Right ventricle myocardium inferior (tissue), 1 donor: ENCODE data around the gene ASB18. TPM values are rescaled to one million over a fixed set of nuclear protein-coding genes. Genes with fewer than 3 reads are reported as not detected.
"Not testable (repeated sequence)": the region's sequence is repeated elsewhere in the genome, so short reads cannot be mapped to it uniquely, and the experiment has no call there.

Experiments used
- ATAC-seq: fragments of 200-7000 bp; cut with Tn5 transposase; one replicate; pipeline ENCODE4 v1.9.1; 2020; ENCODE audit warnings: mild to moderate bottlenecking, moderate library complexity
- DNase-seq: peaks from one replicate; pipeline ENCODE4 v3.0.0; 2021; ENCODE audit errors: missing footprints
- intact Hi-C: fragments of 100-400 bp; cut with DNase I; formaldehyde crosslinking; loops from one replicate; pipeline ENCODE4 v1.11.0; 2022
- total RNA-seq: library from RNA; stranded (reverse); fragmentation: NEBNext Ultra II Directional; extraction: Animal tissue kit (Norgen Biotek cat#: 25700); gene quantifications from one replicate; pipeline ENCODE4 v1.2.1, GENCODE V29; 2021
- donor health status: DM: no; HTN: yes; CAD: no; lungs with severe emphysema.

The ASB18 gene
- total RNA-seq, 1 donor from 2014 or later = 4.6 TPM

- intact Hi-C loops = no loop called here
- no peak for ATAC-seq
Measured at GRCh38 chr2:236289766-236290462, 25.7 kb upstream of the ASB18 start.

GRCh38 chr2:236288373-236288772 lies 24.2 kb upstream of the ASB18 start:
- intact Hi-C loops, DNase-seq, ATAC-seq: not testable (repeated sequence)

More at GRCh38 chr2:236289766-236290462, 25.7 kb upstream of the ASB18 start:
- DNase-seq = no peak

DNA sequence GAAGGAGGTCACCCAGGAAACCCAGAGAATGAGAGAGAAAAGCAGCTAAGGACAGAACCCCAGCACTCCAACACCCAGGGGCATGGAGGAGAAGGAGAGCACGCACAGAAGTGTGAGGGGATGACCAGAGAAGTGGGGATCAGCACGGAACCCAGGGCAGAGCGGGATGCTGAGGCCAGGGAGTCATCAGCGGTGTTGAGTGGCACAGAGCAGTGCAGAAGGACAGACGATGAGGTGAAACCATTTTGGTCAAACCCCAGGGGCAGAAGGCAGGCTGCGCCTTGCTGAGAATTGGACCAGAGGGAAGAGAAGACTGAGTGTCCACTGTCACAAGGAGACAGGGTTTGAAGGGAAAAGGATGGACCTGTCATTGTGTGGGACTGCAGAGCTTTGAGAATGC lies 23.4 kb upstream of the ASB18 start:
- ATAC-seq = no peak
- intact Hi-C loops = no loop called here

GRCh38 chr2:236286873-236287545 lies 22.8 kb upstream of the ASB18 start:
- intact Hi-C loops = no loop called here
- ATAC-seq (no peak), DNase-seq (no peak)

More for the DNA sequence above, 23.4 kb upstream of the ASB18 start:
- DNase-seq = no peak

DNA sequence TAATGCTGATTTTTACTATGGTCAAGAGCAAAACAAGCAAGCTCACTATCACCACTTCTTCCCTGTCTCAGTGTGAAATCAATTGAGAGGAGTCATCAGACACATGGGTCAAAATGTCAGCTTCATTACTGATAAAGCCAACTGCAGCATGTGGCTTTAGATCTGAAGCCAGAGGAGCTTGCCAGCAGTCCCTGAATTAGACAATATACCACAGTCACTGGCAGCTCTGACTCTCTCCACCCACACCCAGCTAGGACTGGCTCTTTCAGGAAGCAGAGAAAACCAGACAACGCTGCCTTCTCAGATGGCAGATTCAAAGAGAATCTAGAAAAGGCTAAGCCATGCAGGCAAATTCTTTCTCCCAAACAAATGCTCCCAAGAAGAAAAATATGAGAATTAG lies 20.0 kb upstream of the ASB18 start:
- ATAC-seq = peak; percentile 57
- no peak for DNase-seq
- intact Hi-C loops = no loop called here

DNA sequence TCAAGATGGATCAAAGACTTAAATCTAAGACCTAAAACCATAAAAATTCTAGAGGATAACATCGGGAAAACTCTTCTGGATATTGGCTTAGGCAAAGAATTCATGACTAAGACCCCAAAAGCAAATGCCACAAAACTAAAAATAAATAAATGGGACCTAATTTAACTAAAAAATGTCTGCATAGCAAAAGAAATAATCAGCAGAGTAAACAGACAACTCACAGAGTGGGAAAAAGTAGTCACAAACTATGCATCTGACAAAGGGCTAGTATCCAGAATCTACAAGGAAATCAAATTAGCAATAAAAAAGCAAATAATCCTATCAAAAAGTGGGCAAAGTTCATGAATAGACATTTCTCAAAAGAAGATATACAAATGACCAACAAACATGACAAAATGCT lies 18.2 kb upstream of the ASB18 start:
- intact Hi-C loops = no loop called here
- DNase-seq (no peak), ATAC-seq (no peak)

DNA sequence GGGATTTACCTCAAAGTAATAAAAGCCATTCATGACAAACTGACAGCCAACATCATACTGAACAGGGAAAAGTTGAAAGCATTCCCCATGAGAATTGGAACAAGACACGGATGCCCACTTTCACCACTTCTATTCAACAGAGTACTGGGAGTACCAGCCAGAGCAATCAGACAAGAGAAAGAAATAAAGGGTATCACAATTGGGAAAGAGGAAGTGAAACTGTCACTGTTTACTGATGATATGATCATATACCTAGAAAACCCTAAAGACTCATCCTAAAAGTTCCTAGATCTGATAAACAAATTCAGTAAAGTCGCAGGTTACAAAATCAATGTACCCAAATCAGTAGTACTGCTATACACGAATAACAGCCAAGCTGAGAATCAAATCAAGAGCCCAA lies 17.2 kb upstream of the ASB18 start:
- no peak for ATAC-seq
- no peak for DNase-seq
- intact Hi-C loops = no loop called here

DNA sequence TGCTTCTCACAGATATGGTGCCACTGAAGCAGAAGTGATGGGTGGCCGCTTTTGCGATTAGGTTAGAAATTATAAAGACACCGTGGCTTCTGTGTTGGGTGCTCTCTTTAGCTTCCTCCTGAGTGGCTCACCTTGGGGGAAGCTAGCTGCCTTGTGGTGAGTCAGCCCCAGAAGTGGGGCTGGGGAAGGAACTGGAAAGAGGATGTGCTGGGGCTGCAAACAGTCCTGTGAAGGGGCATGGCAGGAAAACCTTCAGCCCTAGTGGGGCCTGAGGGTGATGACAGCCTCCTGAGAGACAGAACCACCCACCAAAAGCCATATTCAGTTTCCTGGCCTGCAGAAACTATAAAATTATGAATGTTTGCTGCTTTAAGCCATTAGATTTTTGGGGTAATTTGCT lies 8.9 kb upstream of the ASB18 start:
- intact Hi-C loops = no loop called here
- DNase-seq (no peak), ATAC-seq (no peak)

DNA sequence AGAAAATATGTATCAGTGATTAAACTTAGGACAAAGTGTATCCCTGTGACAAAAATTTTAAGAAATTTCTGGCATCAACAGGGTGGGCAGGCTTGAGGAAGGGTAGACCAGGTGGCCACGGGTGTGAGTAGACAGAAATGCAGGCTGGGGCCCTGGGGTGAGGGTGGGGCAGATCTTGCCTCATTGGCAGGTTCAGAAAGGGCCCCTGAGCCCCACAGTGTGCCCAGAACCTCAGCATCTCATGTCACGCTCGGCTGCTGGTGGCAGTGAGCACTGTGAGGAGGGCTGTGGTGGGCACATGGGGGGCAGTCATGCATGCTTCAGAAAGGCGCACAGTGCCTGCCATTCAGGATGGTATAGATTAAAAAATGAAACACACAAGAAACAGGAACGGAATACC lies 7.6 kb upstream of the ASB18 start:
- ATAC-seq (no peak), DNase-seq (no peak)
- intact Hi-C loops = no loop called here

DNA sequence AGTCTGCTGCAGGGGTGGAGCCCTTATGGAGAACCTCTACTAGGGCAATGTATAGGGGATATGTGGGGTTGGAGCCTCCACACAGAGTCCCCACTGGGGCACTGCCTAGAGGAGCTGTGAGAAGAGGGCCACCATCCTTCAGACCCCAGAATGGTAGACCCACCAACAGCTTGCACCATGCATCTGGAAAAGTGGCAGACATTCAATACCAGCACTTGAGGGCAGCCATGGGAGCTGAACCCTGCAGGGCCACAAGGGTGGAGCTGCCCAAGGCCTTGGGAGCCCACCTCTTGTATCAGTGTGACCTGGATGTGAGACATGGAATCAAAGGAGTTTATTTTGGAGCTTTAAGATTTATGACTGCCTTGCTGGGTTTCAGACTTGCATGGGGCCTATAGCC lies 5.7 kb upstream of the ASB18 start:
- ATAC-seq, intact Hi-C loops, DNase-seq: not testable (repeated sequence)

DNA sequence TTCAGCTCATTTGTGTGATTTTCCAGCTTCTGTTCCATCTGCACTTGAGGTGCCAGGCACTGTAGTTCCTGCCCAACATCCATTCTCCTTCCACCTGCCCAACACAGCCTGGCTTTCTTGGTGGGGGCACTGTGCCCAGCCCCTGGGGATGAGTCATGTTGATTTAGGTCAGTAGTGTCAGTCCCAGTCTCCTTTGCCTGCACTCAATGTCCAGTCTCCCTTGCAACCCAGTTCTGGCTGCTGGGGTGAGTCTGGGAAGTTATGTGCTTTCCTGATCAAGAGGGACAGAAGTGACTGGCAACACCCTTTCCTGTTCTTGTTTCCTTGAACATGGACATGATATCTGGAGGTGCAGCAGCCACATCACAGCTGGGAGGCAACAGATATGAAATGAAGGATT lies 1.5 kb upstream of the ASB18 start:
- ATAC-seq (no peak), DNase-seq (no peak)
- intact Hi-C loops = no loop called here

DNA sequence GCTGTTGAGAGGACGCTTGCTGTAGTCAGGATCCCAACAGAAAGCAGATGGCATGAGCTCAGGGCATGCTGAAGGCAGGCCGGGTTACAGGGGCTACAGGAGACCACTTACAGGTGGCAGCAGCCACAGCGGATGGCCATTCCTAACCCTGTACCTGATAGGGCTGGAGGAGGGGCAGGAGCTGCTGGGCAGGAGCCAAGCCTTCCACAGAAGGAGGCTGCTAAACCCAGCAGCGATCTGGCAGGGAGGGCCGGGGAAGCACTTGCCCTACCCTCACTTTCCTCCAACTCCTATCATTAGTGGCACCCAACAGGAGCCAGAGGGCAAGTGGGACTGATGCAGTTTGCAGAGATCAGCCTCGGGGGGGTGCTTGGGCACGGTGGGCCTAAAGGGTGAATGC lies 2.0 kb downstream of the ASB18 start:
- DNase-seq (peak; percentile 66), ATAC-seq (peak; percentile 75)
- intact Hi-C loops = loop anchor here (2.0 kb wide), 1 partner anchor 21 kb away; no protein-coding TSS in a partner anchor

GRCh38 chr2:236261452-236261851 lies 2.8 kb downstream of the ASB18 start:
- peak; percentile 20 for ATAC-seq

GRCh38 chr2:236259371-236259770 lies 4.8 kb downstream of the ASB18 start:
- intact Hi-C loops = no loop called here
- DNase-seq = no peak
- ATAC-seq = no peak

More at GRCh38 chr2:236261452-236261851, 2.8 kb downstream of the ASB18 start:
- intact Hi-C loops = no loop called here
- DNase-seq = no peak

DNA sequence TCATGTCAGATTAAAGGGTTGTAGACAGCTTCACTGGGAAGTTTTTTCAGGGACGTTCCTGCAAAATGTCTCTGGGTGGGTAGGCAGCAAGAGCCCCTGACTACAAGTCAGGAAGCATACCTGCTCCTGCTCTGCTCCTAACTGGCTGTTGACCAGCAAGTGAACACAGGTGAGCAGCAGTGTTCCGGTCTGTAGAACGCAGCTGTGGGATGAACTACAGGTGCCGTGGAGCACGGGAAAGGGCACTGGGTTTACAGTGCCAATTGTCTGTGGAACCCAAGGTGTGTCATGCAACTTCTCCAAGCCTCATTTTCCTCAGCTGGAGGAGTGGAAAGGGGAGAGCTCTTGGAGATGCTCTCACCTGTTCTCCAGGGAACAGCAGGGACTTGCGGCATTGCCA lies 6.6 kb downstream of the ASB18 start:
- ATAC-seq (no peak), DNase-seq (no peak)
- intact Hi-C loops = no loop called here

- intact Hi-C loops = no loop called here
- DNase-seq = no peak
- no peak for ATAC-seq
Measured at GRCh38 chr2:236257136-236257535, 7.1 kb downstream of the ASB18 start.

GRCh38 chr2:236256366-236256985 lies 7.7 kb downstream of the ASB18 start:
- intact Hi-C loops = no loop called here
- DNase-seq (no peak), ATAC-seq (no peak)

DNA sequence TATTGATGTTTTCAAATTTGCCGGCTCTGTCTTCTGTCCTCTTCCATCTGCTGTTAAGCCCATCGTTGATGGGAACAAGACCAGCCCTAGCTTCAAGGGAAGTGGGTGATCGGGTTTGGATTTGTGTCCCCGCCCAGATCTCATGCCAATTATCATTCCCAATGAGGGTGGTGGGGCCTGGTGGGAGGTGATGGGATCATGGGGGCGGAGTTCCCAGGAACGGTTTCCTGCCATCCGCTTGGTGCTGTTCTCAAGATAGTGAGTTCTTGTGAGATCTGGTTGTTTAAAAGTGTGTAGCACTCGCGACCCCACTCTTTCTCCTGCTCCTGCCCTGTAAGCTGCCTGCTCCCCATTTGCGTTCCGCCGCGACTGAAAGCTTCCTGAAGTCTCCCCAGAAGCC lies 9.5 kb downstream of the ASB18 start:
- intact Hi-C loops = no loop called here
- DNase-seq = no peak

DNA sequence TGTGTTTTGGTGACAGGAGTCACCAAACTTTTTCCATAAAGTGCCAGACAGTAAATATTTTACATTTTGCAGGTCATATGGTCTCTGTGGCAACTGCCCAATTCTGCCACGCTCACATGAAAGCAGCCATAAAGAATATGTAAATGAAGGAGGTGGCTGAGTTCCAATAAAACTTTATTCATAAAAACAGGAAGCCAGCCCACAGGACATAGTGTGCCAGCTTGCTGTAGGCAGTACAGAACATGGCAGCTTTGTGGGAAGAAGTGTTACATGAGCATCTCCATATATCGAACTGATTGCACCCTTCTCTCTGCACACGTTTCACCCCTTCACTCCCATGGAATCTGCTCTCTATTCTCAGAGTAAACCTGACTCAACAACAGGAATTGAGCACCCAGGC lies 10.2 kb downstream of the ASB18 start:
- DNase-seq (no peak), ATAC-seq (no peak)
- intact Hi-C loops = no loop called here

More for the DNA sequence above, 9.5 kb downstream of the ASB18 start:
- no peak for ATAC-seq

GRCh38 chr2:236252602-236253001 lies 11.6 kb downstream of the ASB18 start:
- no peak for DNase-seq
- no peak for ATAC-seq
- intact Hi-C loops = no loop called here
